Stimulated activated CD4-positive, alpha-beta T cell treated with anti-CD3 and anti-CD28 coated beads, TNF-alpha, amount 100 ng/mL, for 1 hour (primary cell): Measurements from ENCODE around the gene PCNX3.

Source experiments
- DNase-seq, 3 donors: peaks; one replicate each; pipeline ENCODE4 v3.0.0-alpha.2; 2020; ENCODE audit warnings: low read depth in 3 of 3, low spot score in 1 of 3

The PCNX3 gene

GRCh38 chr11:65618763-65619162, 3.2 kb downstream of the PCNX3 start:
- DNase-seq, result no peak

- DNase-seq, result no peak
Observed at GRCh38 chr11:65619281-65619928, 3.8 kb downstream of the PCNX3 start.

- no peak for DNase-seq
Observed at GRCh38 chr11:65620666-65621065, 5.1 kb downstream of the PCNX3 start.

- DNase-seq, result no peak
Observed at GRCh38 chr11:65621460-65621859, 5.9 kb downstream of the PCNX3 start.

- DNase-seq, result no peak
Observed at GRCh38 chr11:65622011-65622410, 6.4 kb downstream of the PCNX3 start.

GRCh38 chr11:65623177-65623576, 7.6 kb downstream of the PCNX3 start:
- DNase-seq, result no peak

- DNase-seq, result no peak
Observed at GRCh38 chr11:65623852-65624616, 8.5 kb downstream of the PCNX3 start.

GRCh38 chr11:65624931-65625627, 9.5 kb downstream of the PCNX3 start:
- no peak for DNase-seq

GRCh38 chr11:65625628-65626342, 10.2 kb downstream of the PCNX3 start:
- DNase-seq, result peak in 1 of 3 donors; percentile 37

GRCh38 chr11:65627202-65627601, 11.6 kb downstream of the PCNX3 start:
- no peak for DNase-seq

- no peak for DNase-seq
Observed at GRCh38 chr11:65629579-65629978, 14.0 kb downstream of the PCNX3 start.

- DNase-seq, result no peak
Observed at GRCh38 chr11:65630215-65630614, 14.6 kb downstream of the PCNX3 start.

GRCh38 chr11:65633390-65634108, 18.0 kb downstream of the PCNX3 start:
- DNase-seq, result no peak

GRCh38 chr11:65634109-65634436, 18.5 kb downstream of the PCNX3 start:
- DNase-seq, result no peak

- DNase-seq, result no peak
Observed at GRCh38 chr11:65634440-65634839, 18.9 kb downstream of the PCNX3 start.

GRCh38 chr11:65634905-65635731, 19.5 kb downstream of the PCNX3 start:
- no peak for DNase-seq

- no peak for DNase-seq
Observed at GRCh38 chr11:65636108-65637031, 20.8 kb downstream of the PCNX3 start.

- DNase-seq, result no peak
Observed at GRCh38 chr11:65637032-65637557, 21.5 kb downstream of the PCNX3 start.
